DMS153 (cell line): Measurements from ENCODE around the gene PFN1.

Experiments used
- DNase-seq: peaks from one replicate; lab custom pipeline; 2025; lab: John Stamatoyannopoulos, UW

PFN1 gene

DNA sequence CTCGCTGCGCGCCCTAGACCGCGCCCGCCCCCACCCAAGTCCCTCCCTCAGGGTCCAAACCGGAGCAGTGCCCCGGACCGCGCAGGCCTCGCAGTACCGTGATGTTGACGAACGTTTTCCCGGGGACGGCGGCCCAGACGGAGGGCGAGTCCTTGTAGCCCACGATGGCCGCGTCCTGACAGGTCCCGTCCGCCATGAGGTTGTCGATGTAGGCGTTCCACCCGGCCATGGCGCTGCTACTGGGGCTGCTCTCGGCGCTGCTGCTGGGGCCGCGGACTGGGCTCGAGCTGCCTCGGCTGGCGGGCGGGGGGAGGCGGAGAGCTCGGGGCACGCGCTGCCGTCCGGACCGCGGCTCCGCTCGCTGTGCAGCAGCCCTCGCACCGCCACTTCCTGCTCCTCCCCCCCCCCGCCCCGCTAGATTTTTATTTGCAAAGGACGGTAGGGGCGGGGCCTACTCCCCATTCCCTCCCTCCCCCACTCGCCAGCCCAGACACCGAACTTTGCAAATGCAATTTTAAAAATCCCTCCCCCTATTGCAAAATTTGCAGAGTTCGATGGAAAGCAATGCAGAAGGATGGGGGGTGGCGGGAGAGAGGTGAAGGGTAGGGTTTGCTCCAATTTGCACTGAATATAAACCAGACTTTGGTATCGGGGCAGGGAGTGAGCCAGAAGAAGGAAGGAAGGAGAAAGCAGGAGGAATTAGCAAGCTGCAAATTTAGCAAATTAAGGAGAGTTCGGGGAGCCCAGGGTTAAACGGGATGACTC, at the start of gene PFN1:
TSS of gene PFN1 (minus strand) at position 365 of the 765 bp plus-strand sequence. CDS start at position 229, 136 bp downstream.
- DNase-seq, result peak; percentile 14

- peak; percentile 42 for DNase-seq
Observed at GRCh38 chr17:4997302-4998026, 49.1 kb upstream of the PFN1 start, which contains the start of the genes INCA1 and KIF1C. TSS of gene INCA1 (minus strand) at chr17:4997522. CDS start at chr17:4994437, 3,085 bp downstream. TSS of gene KIF1C (plus strand) at chr17:4997950. CDS start at chr17:5000247, 2,297 bp downstream.

GRCh38 chr17:4994081-4994595, 45.8 kb upstream of the PFN1 start:
- no peak for DNase-seq

DNA sequence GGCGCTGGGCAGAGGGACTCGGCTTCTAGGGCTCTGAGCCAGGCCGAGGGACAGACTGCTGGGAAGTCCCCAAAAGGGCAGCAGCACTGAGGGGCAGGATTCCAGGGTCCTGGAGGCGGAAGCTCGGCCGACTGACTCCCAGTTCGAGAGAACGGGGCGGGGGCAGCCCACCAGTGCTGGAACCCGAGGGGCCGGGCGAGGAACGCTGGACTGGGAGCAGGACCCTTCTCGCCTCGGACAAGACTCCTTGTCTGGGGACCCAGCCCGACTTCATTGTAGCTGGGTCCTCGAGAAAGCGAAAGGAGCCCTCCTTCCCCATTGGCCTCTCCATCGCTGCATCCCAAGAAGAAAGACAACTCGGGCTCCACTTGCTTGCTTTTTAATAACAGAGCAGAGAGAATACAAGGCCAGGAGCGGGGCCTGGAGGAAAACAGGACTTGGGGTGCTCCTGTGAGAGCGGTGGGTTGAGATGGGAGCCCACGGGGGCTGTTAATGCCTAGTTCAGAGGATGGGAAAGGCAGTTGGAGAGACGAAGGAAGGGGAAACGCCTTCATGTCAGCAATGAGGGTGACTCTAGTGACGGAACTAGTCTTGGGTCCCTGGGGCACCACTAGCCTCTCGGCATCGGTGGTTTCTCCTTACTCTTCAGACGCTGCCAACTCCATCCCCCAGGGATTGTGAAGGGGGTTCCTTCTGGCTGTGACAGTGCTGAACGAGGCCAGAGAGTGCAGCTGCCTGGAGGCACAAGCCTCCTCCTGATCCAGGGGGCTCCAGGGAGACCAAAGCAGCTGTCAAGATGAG, 39.6 kb upstream of the PFN1 start:
- DNase-seq, result no peak

DNA sequence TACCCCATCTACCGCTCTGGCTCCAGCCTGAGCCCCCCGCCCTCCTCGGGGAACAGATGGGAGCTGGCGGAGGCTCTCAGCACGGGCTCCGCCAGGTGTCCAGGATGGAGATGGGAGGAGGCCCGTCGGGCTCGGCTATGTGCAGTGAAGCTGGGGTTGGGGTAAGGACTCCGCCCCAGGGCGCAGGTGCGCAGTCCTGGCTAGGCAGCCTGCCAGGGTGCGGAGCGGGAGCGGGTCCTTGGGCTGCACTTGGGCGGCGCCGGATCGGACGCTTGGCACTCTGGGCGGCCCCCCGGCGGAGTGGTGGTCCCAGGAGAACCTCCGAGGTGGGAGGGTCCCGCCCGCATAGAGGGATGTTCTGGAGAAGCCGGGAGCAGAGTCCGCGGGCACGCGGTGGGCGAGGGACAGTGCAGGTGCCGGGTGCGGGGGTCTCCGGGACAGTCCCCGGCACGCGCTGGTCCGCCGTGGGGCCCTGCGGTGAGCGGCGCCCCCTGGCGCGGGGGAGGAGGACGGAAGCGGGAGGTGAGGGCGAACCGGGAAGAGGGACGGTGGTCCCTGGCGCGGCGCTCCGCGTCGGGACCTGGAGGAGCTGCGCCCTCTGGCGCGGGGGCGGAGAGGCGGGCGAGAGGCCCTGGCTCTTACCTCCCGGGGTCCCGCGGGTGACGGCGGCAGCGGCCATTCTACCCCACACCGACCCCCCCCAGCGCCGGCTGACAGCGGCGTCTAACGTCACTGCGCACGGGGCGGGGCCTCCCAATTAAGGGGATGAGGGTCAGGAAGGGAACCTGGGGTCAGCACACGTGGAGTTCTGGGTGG, 38.8 kb upstream of the PFN1 start, which contains the start of gene CAMTA2:
TSS of gene CAMTA2 (minus strand) at position 725 of the 816 bp plus-strand sequence. CDS start 1,453 bp downstream, outside the sequence.
- peak; percentile 16 for DNase-seq

GRCh38 chr17:4986403-4986802, 38.1 kb upstream of the PFN1 start:
- no peak for DNase-seq

DNA sequence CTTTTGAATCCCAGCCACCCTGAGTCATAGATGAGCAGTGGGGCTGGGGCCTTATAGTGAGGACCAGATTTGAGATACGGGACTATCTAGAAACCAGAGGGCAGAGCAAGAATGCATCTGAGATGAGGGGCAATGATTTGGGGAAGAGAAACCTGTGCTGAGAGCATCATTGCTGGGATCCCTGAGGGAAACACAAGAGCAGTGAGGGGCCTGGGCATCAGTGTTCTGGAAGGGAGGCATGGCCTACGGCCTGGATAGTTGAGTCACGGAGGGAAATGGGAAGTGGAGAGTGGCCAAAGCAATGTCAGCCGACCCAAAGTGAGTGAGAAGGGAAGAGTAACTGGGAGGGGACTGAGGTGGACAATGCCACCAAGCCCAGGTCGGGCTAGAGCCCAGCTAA, 34.0 kb upstream of the PFN1 start:
- no peak for DNase-seq

- no peak for DNase-seq
Observed at GRCh38 chr17:4980644-4981216, 32.4 kb upstream of the PFN1 start.

- DNase-seq, result no peak
Observed at GRCh38 chr17:4978726-4979125, 30.4 kb upstream of the PFN1 start.

DNA sequence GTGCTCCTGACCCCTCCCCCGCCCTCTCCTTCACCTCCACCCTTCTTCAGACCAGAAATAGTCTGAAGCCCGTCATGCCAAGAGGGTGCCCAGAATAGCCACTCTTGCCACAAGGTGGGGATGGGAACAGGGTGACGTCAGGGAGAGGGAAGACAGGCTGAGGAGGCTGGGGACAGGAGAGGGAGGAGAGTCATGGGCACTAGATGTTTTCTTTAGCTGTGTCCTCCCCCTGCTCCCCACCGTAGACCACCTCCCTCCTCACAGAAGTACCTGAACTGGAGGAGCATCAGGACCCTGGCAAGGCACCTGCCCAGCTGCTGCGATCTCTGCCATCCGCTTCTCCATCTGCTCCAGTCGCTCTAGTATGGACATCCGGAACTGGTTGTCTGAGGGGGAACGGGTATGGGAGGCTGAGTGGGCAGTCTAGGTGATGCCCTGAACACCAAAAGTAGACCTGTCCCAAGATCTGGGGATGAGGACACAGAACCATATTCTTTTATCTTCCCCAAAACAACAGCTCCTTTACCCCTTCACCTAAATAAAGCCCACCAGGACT, 25.9 kb upstream of the PFN1 start:
- no peak for DNase-seq

DNA sequence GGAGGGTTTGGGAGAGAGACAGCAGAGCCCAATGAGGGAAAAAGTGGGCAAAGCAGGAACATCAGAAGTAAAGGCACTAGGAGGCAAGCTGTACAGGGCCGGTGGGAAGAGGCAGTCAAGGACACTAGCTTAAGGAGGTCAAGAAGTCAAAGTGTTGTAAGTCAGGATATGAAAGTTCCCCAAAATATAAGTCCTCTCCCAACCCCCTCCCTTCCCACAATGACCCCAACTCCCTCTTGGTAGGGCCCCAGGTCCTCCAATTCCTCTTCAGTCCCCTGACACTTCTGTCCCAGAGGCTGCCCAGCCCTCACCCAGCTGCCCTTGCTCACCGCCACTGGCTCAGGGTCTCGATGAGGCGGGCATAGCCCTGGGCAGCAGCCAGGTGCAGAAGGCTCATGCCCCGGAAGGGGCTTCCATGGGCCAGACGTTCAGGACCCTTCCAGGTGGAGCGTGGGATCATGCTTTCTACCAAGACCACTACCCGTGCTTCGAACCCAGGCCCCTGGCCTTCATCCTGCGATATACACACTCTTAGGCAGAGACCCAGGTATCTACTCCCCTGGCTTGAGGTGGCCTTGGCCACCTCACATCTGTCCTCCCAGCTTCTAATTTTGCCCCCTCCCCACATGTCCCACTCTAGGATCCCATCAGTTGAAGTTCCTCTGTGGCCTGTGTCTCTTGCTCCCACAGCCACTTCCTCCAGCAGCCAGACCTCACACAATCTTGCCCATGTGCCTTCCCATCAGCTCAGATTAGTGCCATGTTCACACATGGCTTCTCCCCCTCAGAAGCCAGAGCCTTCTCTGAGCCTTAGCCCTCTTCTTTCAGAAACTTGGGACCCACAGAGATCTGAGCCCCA, 25.2 kb upstream of the PFN1 start:
- DNase-seq, result no peak

DNA sequence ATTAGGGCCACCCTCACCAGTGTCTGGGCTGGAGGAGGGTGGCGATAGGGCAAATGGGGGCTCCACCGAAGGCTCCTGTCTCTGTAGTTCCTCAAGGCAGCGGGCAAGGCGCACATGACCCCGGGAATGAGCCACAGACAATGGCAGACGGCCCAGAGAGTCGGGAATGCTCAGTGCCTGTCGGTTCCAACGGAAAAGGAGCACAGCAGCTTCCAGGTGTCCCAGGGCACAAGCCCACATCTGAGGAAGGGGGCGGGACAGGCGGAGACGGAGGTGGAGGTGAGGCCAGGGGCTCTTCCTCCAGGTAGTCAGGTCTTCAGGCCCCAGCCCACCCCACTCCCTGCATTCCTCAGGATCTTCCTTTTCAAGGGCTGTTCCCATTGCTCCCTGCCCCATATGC, 24.4 kb upstream of the PFN1 start:
- DNase-seq, result no peak

DNA sequence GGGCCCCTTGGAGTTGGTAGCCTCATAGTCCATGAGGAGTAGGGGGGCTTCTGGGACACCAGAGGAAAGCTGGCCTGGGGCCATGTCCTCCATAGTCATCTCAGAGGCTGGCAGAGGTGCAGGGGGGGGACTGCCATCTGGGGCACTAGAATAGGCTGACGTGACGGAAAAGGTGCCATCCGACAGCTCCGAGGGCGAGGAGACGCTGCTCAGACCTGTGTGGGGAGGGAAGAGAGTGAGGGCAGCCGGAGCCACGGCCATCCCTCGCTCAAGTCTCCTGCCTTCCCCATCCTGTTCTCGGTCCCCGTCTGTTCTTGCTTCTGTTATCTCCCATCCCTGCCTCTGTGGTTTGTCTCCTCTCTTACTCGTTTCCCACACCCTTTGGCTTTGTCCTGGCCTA, 24.0 kb upstream of the PFN1 start:
- no peak for DNase-seq

DNA sequence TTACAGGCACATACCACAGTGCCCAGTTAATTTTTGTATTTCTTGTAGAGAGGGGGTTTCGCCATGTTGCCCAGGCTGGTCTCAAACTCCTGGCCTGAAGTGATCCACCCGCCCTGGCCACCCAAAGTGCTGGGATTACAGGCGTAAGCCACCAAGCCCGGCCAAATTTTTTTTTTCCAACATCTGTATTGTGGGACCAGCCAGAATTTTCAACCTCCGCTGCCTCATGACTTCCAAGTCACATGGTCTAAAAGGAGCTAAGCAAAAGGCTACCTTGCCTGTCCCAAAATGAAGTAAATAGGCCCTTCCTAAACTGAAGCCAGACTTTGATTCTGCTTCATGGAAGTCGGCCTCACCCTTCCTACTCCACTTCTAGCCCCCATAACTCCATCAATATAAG, 23.5 kb upstream of the PFN1 start:
- no peak for DNase-seq

DNA sequence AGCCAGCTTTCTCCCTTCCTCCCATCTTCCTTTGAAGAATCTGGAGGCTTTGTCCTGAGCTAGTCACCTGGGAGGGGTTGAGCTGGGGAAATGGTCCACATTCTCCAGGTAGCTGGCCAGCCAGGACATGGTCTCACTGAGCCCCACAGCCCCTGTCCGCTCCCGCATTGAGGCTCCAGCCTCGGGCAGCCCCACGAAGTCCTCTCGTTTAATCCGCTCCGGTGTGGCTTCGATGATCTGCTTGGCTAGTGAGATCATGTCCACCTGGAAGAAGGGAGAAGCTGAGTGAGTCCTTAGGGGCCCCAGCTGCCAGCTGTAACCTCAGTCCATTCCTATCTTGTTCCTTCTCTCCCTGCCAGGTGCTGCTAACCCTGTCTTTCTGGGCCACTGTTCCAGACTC, 21.9 kb upstream of the PFN1 start:
- no peak for DNase-seq

GRCh38 chr17:4969551-4970173, 21.3 kb upstream of the PFN1 start:
- no peak for DNase-seq

- DNase-seq, result no peak
Observed at GRCh38 chr17:4969047-4969550, 20.8 kb upstream of the PFN1 start.

- no peak for DNase-seq
Observed at GRCh38 chr17:4968486-4969046, 20.2 kb upstream of the PFN1 start.
